Bronchial epithelial cell (primary cell): ENCODE data around the gene FKBP15. TPM values are rescaled to one million over a fixed set of nuclear protein-coding genes. Genes with fewer than 3 reads are reported as not detected.
"Not testable (repeated sequence)": the region's sequence is repeated elsewhere in the genome, so short reads cannot be mapped to it uniquely, and the experiment has no call there.

Experiments used
- DNase-seq: peaks from one replicate; pipeline ENCODE4 v3.0.0-alpha.2; 2010; ENCODE audit warnings: low read depth
- FAIRE-seq: peaks from 2 replicates; lab custom pipeline; 2011; peaks lifted over from hg19 to GRCh38; lab: Jason Lieb, UNC
- H3K27me3 ChIP-seq: 2 replicates; pipeline ENCODE4 v1.5.1; 2011; ENCODE audit warnings: low read length; ENCODE audit not compliant: control insufficient read depth, insufficient read depth
- H3K36me3 ChIP-seq: 2 replicates; pipeline ENCODE4 v1.5.1; 2011; ENCODE audit warnings: low read length; ENCODE audit not compliant: control insufficient read depth, insufficient read depth
- H3K4me3 ChIP-seq: 2 replicates; pipeline ENCODE4 v1.5.1; 2011; ENCODE audit warnings: mild to moderate bottlenecking, low read depth, low read length, control low read depth
- total RNA-seq: library from RNA; depleted of rRNA; stranded (reverse); fragments of >200 nt; gene quantifications from 2 replicates; pipeline ENCODE4 v1.2.1, GENCODE V29; 2014
- TF ChIP-seq, protein P1 (sequence below): IDR thresholded peaks from 2 replicates; pipeline ENCODE4 v1.5.1; 2011; ENCODE audit warnings: mild to moderate bottlenecking, moderate library complexity, low read length, control low read depth, inconsistent platforms; ENCODE audit not compliant: insufficient read depth, severe bottlenecking

The FKBP15 gene
- total RNA-seq, 1 donor from 2014 or later, result 11.1 TPM

- DNase-seq (no peak), FAIRE-seq (no peak)
- Histone ChIP-seq H3K4me3 (no peak overlapping the region), H3K36me3 (no peaks in the 10 kb centered on the region), H3K27me3 (peaks cover 2% of the 10 kb centered on the region)
- TF ChIP-seq, protein P1, sequence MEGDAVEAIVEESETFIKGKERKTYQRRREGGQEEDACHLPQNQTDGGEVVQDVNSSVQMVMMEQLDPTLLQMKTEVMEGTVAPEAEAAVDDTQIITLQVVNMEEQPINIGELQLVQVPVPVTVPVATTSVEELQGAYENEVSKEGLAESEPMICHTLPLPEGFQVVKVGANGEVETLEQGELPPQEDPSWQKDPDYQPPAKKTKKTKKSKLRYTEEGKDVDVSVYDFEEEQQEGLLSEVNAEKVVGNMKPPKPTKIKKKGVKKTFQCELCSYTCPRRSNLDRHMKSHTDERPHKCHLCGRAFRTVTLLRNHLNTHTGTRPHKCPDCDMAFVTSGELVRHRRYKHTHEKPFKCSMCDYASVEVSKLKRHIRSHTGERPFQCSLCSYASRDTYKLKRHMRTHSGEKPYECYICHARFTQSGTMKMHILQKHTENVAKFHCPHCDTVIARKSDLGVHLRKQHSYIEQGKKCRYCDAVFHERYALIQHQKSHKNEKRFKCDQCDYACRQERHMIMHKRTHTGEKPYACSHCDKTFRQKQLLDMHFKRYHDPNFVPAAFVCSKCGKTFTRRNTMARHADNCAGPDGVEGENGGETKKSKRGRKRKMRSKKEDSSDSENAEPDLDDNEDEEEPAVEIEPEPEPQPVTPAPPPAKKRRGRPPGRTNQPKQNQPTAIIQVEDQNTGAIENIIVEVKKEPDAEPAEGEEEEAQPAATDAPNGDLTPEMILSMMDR, result no peak
These were observed 83.6 kb downstream of the FKBP15 start for GRCh38 chr9:113137196-113138168.

- no peak for DNase-seq
- Histone ChIP-seq H3K27me3 (no peaks in the 10 kb centered on the region), H3K4me3 (no peak overlapping the region), H3K36me3 (no peaks in the 10 kb centered on the region)
- no peak for FAIRE-seq
- TF ChIP-seq, protein P1, result no peak
These were observed 89.4 kb downstream of the FKBP15 start for GRCh38 chr9:113131689-113132151.

DNA sequence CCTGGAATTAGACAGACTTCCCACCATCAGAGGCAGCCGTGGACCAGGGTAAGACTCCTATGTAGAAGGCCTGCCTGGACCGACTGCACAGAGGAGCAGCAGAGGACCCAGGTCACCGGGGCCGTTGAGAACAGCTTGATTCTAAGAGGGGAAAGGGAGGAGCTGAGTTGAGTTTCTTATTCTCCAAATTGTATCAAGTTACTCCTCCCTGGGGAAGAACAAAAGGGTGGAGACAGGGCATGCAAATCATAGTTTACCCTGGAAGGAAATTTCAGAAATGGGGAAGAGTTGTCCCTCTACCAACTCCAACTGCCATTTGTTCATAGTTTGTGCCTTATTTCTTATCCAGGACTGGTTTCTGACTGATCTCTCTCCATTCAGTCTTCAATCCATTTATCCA, 91.2 kb downstream of the FKBP15 start:
- DNase-seq, result no peak
- H3K27me3 ChIP-seq, result no peaks in the 10 kb centered on the region
- no peak for FAIRE-seq

GRCh38 chr9:113129466-113129865, 91.6 kb downstream of the FKBP15 start:
- no peaks in the 10 kb centered on the region for H3K36me3 ChIP-seq
- TF ChIP-seq, protein P1, result no peak
- DNase-seq (no peak), FAIRE-seq (no peak)
- H3K4me3 ChIP-seq, result no peak overlapping the region
- no peaks in the 10 kb centered on the region for H3K27me3 ChIP-seq

More for the DNA sequence above, 91.2 kb downstream of the FKBP15 start:
- Histone ChIP-seq H3K36me3 (no peaks in the 10 kb centered on the region), H3K4me3 (no peak overlapping the region)
- TF ChIP-seq, protein P1, result no peak

- Histone ChIP-seq H3K4me3 (no peak overlapping the region), H3K36me3 (no peaks in the 10 kb centered on the region), H3K27me3 (no peaks in the 10 kb centered on the region)
- TF ChIP-seq, protein P1, result no peak
- DNase-seq (no peak), FAIRE-seq (no peak)
These were observed 95.6 kb downstream of the FKBP15 start for GRCh38 chr9:113125386-113126035.

GRCh38 chr9:113118829-113119228, 102.2 kb downstream of the FKBP15 start:
- not testable (repeated sequence) for DNase-seq, H3K4me3 ChIP-seq, FAIRE-seq, H3K36me3 ChIP-seq, H3K27me3 ChIP-seq
